ENCODE results near the gene PRR23E.

DNA sequence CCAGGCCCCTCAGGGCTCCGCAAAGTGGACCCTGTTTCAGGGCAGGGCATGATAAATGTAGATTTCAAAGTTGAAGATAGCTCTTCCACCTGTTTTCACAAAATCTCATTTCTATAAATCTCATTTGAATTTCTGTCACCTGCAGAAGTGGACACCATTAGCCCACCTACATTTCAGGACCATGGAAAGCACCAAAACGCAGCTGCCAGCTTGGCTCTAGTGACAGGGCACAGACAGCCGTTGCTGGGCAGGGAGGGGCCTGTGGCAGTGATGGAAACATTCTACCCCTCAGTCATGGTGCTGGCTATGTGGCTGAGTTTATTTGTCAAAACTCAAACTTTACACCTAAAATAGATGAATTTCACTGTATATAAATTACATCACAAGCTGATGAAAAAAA lies 40.4 kb downstream of the PRR23E start:
- TF ChIP-seq POLR2AphosphoS5 (IDR thresholded peaks at IDR 0.05; ENCODE audit: low read depth): no peak
- TF ChIP-seq, protein P1, sequence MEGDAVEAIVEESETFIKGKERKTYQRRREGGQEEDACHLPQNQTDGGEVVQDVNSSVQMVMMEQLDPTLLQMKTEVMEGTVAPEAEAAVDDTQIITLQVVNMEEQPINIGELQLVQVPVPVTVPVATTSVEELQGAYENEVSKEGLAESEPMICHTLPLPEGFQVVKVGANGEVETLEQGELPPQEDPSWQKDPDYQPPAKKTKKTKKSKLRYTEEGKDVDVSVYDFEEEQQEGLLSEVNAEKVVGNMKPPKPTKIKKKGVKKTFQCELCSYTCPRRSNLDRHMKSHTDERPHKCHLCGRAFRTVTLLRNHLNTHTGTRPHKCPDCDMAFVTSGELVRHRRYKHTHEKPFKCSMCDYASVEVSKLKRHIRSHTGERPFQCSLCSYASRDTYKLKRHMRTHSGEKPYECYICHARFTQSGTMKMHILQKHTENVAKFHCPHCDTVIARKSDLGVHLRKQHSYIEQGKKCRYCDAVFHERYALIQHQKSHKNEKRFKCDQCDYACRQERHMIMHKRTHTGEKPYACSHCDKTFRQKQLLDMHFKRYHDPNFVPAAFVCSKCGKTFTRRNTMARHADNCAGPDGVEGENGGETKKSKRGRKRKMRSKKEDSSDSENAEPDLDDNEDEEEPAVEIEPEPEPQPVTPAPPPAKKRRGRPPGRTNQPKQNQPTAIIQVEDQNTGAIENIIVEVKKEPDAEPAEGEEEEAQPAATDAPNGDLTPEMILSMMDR (IDR thresholded peaks at IDR 0.05; ENCODE audit: insufficient read depth, low read length): no peak
